Stimulated activated CD4-positive, alpha-beta T cell treated with anti-CD3 and anti-CD28 coated beads, Interleukin-15, amount 100 ng/mL, for 1 hour (primary cell): ENCODE results near the gene HMX3.

Source experiments
- DNase-seq, 2 donors: peaks; one replicate each; pipeline ENCODE4 v3.0.0-alpha.2; 2020; ENCODE audit warnings: low read depth in 1 of 2, low spot score in 1 of 2

HMX3 gene

GRCh38 chr10:123135415-123136141 is at the start of gene HMX3:
Gene HMX3, plus strand, starts transcription at chr10:123135970. Its CDS starts 81 bp downstream, at chr10:123136051.
- DNase-seq, result no peak

GRCh38 chr10:123086281-123086680 is 49.5 kb upstream of the HMX3 start:
- DNase-seq, result no peak

GRCh38 chr10:123087348-123087747 is 48.4 kb upstream of the HMX3 start:
- no peak for DNase-seq

GRCh38 chr10:123087786-123088185 is 48.0 kb upstream of the HMX3 start:
- no peak for DNase-seq

- no peak for DNase-seq
Observed at GRCh38 chr10:123092635-123093414, 42.9 kb upstream of the HMX3 start.

- DNase-seq, result no peak
Observed at GRCh38 chr10:123093489-123093888, 42.3 kb upstream of the HMX3 start.

- no peak for DNase-seq
Observed at GRCh38 chr10:123096452-123096851, 39.3 kb upstream of the HMX3 start.

GRCh38 chr10:123097039-123097438 is 38.7 kb upstream of the HMX3 start:
- no peak for DNase-seq

- DNase-seq, result no peak
Observed at GRCh38 chr10:123100030-123100762, 35.6 kb upstream of the HMX3 start.

GRCh38 chr10:123101872-123102271 is 33.9 kb upstream of the HMX3 start:
- DNase-seq, result no peak

- DNase-seq, result no peak
Observed at GRCh38 chr10:123102673-123103072, 33.1 kb upstream of the HMX3 start.

- DNase-seq, result no peak
Observed at GRCh38 chr10:123103944-123104343, 31.8 kb upstream of the HMX3 start.

GRCh38 chr10:123109466-123109865 is 26.3 kb upstream of the HMX3 start:
- no peak for DNase-seq

GRCh38 chr10:123117644-123118417 is 17.9 kb upstream of the HMX3 start:
- no peak for DNase-seq

- DNase-seq, result no peak
Observed at GRCh38 chr10:123119081-123119480, 16.7 kb upstream of the HMX3 start.

- DNase-seq, result no peak
Observed at GRCh38 chr10:123126246-123126645, 9.5 kb upstream of the HMX3 start.

- no peak for DNase-seq
Observed at GRCh38 chr10:123129618-123130271, 6.0 kb upstream of the HMX3 start.

GRCh38 chr10:123132576-123133477 is 2.9 kb upstream of the HMX3 start:
- peak; percentile 67 to 75 for DNase-seq

GRCh38 chr10:123133541-123134342 is 2.0 kb upstream of the HMX3 start:
- DNase-seq, result no peak
